Psoas muscle (tissue), 8 donors: Measurements from ENCODE around the gene LIMS1. TPM values are rescaled to one million over a fixed set of nuclear protein-coding genes. Genes with fewer than 3 reads are reported as not detected.
A peak's percentile ranks its signal among the peaks of the same experiment; 100 is the strongest.

ENCODE experiments used
- ATAC-seq, 4 donors: fragments of 200-7000 bp; cut with Tn5 transposase; one replicate each; pipeline ENCODE4 v1.9.1; 2020; ENCODE audit warnings: moderate library complexity in 3 of 4, mild to moderate bottlenecking in 2 of 4
- DNase-seq, 2 donors: peaks; one replicate each; pipeline ENCODE4 v3.0.0-alpha.2; 2020
- H3K27ac ChIP-seq: fragments of 200-600 bp; one replicate; pipeline ENCODE4 v1.8.0; 2022
- H3K27me3 ChIP-seq, 3 donors: fragments of 200-600 bp in 1 of 3; one replicate each; pipeline versions ENCODE4 v1.6.1 to v1.8.0; 2013 to 2022; ENCODE audit warnings: low read length in 2 of 3, mild to moderate bottlenecking in 2 of 3, moderate library complexity in 1 of 3; ENCODE audit not compliant: insufficient read depth in 3 of 3
- H3K36me3 ChIP-seq, 2 donors: fragments of 200-600 bp in 1 of 2; one replicate each; pipeline versions ENCODE4 v1.6.1 to v1.8.0; 2013 to 2022; ENCODE audit warnings: low read depth in 1 of 2, mild to moderate bottlenecking in 1 of 2, moderate library complexity in 1 of 2; ENCODE audit not compliant: insufficient read depth in 1 of 2
- H3K4me1 ChIP-seq: fragments of 200-600 bp; one replicate; pipeline ENCODE4 v1.8.0; 2022
- H3K4me3 ChIP-seq: fragments of 200-600 bp; one replicate; pipeline ENCODE4 v1.8.0; 2022; ENCODE audit warnings: mild to moderate bottlenecking
- H3K9me3 ChIP-seq: fragments of 200-600 bp; one replicate; pipeline ENCODE4 v1.8.0; 2022
- CTCF ChIP-seq: fragments of 200-600 bp; IDR thresholded peaks from one replicate; pipeline ENCODE4 v1.8.0; 2022; ENCODE audit warnings: antibody characterized with exemption
- whole genome bisulfite sequencing, 3 donors: extraction: QIAGEN DNeasy Blood & Tissue Kit; methylation state at CpG; one replicate each; pipeline versions ENCODE4 v1.1.6 to v1.1.7; 2013; 5-methylcytosine and 5-hydroxymethylcytosine counted together
- intact Hi-C, 2 donors: fragments of 100-400 bp; cut with DNase I; formaldehyde crosslinking; loops; one replicate each; pipeline versions ENCODE4 v1.11.0 to v1.14.2; 2022
- polyA plus RNA-seq, 3 donors: library from polyadenylated mRNA; stranded (reverse); fragments of 200-250 nt; gene quantifications; one replicate each; pipeline ENCODE4 v1.2.3, GENCODE V29; 2013
- total RNA-seq, 4 donors: library from RNA; stranded (reverse); fragmentation: NEBNext Ultra II Directional in 2 of 4; extraction: Animal tissue kit (Norgen Biotek cat#: 25700) in 2 of 4; gene quantifications; one replicate each; pipeline versions ENCODE4 v1.2.1 to v1.2.4, GENCODE V29; 2021 to 2023
- donor health status: healthy with polysubstance abuse.
- donor health status: DM: no; HTN: no; CAD: no; lungs with moderate emphysema.
- donor health status: Bipolar disorder and iron deficiency.
- donor health status: healthy.
- donor health status: DM: yes; HTN: yes; CAD: no.
- donor health status: DM: no; HTN: no; CAD: no.
- donor health status: DM: no; HTN: no; CAD: no.
- donor health status: DM: yes; HTN: yes; CAD: no.

Gene LIMS1
- total and polyA plus RNA-seq, 7 donors, result 50.5 to 287 (median 180) TPM

GRCh38 chr2:108538000-108538625, 3.8 kb downstream of the LIMS1 start:
- ATAC-seq, result no peak
- Histone ChIP-seq H3K27ac (peak overlapping the region; percentile 96), H3K36me3 (no peaks in the 10 kb centered on the region), H3K4me3 (no peak overlapping the region), H3K9me3 (no peaks in the 10 kb centered on the region), H3K4me1 (peaks cover 42% of the 10 kb centered on the region), H3K27me3 (no peaks in the 10 kb centered on the region)
- DNase-seq, result no peak
- TF ChIP-seq CTCF, result no peak
- intact Hi-C loops, result loop anchor here in 1 of 2 donors (5.0 kb wide), 1 partner anchor 34 kb away; no protein-coding TSS in a partner anchor
- 51 to 66% (median 58%) methylated on average over 5 of the region's 5 CpGs for WGBS, 3 donors

- Histone ChIP-seq H3K27ac (no peak overlapping the region), H3K27me3 (no peaks in the 10 kb centered on the region), H3K36me3 (no peaks in the 10 kb centered on the region), H3K4me1 (peaks cover 33% of the 10 kb centered on the region), H3K4me3 (no peak overlapping the region), H3K9me3 (no peaks in the 10 kb centered on the region)
- intact Hi-C loops, result no loop called here
- 68 to 75% (median 69%) methylated on average over 4 of the region's 4 CpGs for WGBS, 3 donors
- DNase-seq (no peak), ATAC-seq (no peak)
- TF ChIP-seq CTCF, result no peak
These were observed 7.2 kb downstream of the LIMS1 start for GRCh38 chr2:108541451-108541850.

GRCh38 chr2:108542071-108542470, 7.8 kb downstream of the LIMS1 start:
- WGBS, 3 donors, result 49 to 65% (median 54%) methylated on average over 4 of the region's 4 CpGs
- DNase-seq, result no peak
- intact Hi-C loops, result no loop called here
- no peak for ATAC-seq
- H3K36me3 ChIP-seq, result no peaks in the 10 kb centered on the region
- H3K4me1 ChIP-seq, result peaks cover 27% of the 10 kb centered on the region
- H3K27me3 ChIP-seq, result no peaks in the 10 kb centered on the region
- no peaks in the 10 kb centered on the region for H3K9me3 ChIP-seq
- H3K4me3 ChIP-seq, result no peak overlapping the region
- TF ChIP-seq CTCF, result no peak
- H3K27ac ChIP-seq, result no peak overlapping the region

GRCh38 chr2:108547606-108548005, 13.3 kb downstream of the LIMS1 start:
- 79 to 81% (median 79%) methylated on average over 5 of the region's 5 CpGs for whole genome bisulfite sequencing, 3 donors

More at GRCh38 chr2:108547606-108548005, 13.3 kb downstream of the LIMS1 start:
- Histone ChIP-seq H3K4me3 (no peak overlapping the region), H3K9me3 (no peaks in the 10 kb centered on the region), H3K36me3 (no peaks in the 10 kb centered on the region), H3K27me3 (no peaks in the 10 kb centered on the region), H3K27ac (no peak overlapping the region), H3K4me1 (peaks cover 9% of the 10 kb centered on the region)
- no peak for DNase-seq
- TF ChIP-seq CTCF, result no peak
- no peak for ATAC-seq
- intact Hi-C loops, result no loop called here
